Common myeloid progenitor, CD34-positive (primary cell): ENCODE data around the gene TBC1D1.

ENCODE experiments used
- CTCF ChIA-PET: fragments of 350-600 bp; sonication (Branson Sonifier 250); formaldehyde crosslinking; loops from one replicate; lab custom pipeline; 2021; ENCODE audit warnings: antibody characterized with exemption; lab: Charles Lee
- POLR2A ChIA-PET: fragments of 350-600 bp; sonication (Branson Sonifier 250); formaldehyde crosslinking; loops from one replicate; lab custom pipeline; 2021; ENCODE audit warnings: antibody characterized with exemption; lab: Charles Lee
- DNase-seq, 3 donors: peaks; one replicate each; pipeline versions ENCODE4 v3.0.0 to v3.0.0-alpha.2; 2013
- H3K27ac ChIP-seq, 2 experiments: 1 replicate in 1 of 2; 2 replicates in 1 of 2; pipeline ENCODE4 v1.7.0; 2013; ENCODE audit warnings: inconsistent platforms in 2 of 2, low read length in 2 of 2, mild to moderate bottlenecking in 2 of 2, low read depth in 1 of 2, moderate library complexity in 1 of 2; ENCODE audit not compliant: severe bottlenecking in 2 of 2, insufficient read depth in 1 of 2, poor library complexity in 1 of 2
- H3K27me3 ChIP-seq, 5 experiments: replicated peaks in 2 of 5; 1 replicate in 3 of 5; 2 replicates in 2 of 5; pipeline versions ENCODE4 v1.6.1 to v1.7.0; 2013; ENCODE audit warnings: low read length in 4 of 5, mild to moderate bottlenecking in 2 of 5, moderate library complexity in 2 of 5, inconsistent platforms in 1 of 5; ENCODE audit not compliant: insufficient read depth in 5 of 5, control insufficient read depth in 4 of 5
- H3K36me3 ChIP-seq, 4 experiments: 1 replicate in 2 of 4; 2 replicates in 2 of 4; pipeline versions ENCODE4 v1.6.1 to v1.7.0; 2013; ENCODE audit warnings: low read length in 3 of 4, control low read depth in 1 of 4, mild to moderate bottlenecking in 1 of 4; ENCODE audit not compliant: control insufficient read depth in 4 of 4, insufficient read depth in 4 of 4
- H3K4me1 ChIP-seq, 4 experiments: 1 replicate in 3 of 4; 2 replicates in 1 of 4; pipeline versions ENCODE4 v1.6.1 to v1.7.1; 2013; ENCODE audit warnings: low read length in 3 of 4, mild to moderate bottlenecking in 3 of 4, control low read depth in 1 of 4, inconsistent platforms in 1 of 4, moderate library complexity in 1 of 4; ENCODE audit not compliant: control insufficient read depth in 4 of 4, insufficient read depth in 4 of 4; ENCODE audit errors: control extremely low read depth in 1 of 4
- H3K4me3 ChIP-seq, 7 experiments: 1 replicate in 4 of 7; 2 replicates in 3 of 7; pipeline versions ENCODE4 v1.5.1 to v1.7.0; 2013; ENCODE audit warnings: mild to moderate bottlenecking in 7 of 7, low read length in 6 of 7, moderate library complexity in 6 of 7, inconsistent platforms in 2 of 7, low read depth in 2 of 7, control low read depth in 1 of 7; ENCODE audit not compliant: insufficient read depth in 4 of 7, control insufficient read depth in 1 of 7; ENCODE audit errors: extremely low read depth in 1 of 7
- H3K9me3 ChIP-seq, 5 experiments: 1 replicate in 4 of 5; 2 replicates in 1 of 5; pipeline versions ENCODE4 v1.6.1 to v1.7.1; 2013; ENCODE audit warnings: low read length in 4 of 5, mild to moderate bottlenecking in 2 of 5, inconsistent platforms in 1 of 5, low read depth in 1 of 5, moderate library complexity in 1 of 5; ENCODE audit not compliant: control insufficient read depth in 4 of 5, insufficient read depth in 2 of 5; ENCODE audit errors: control extremely low read depth in 1 of 5
- WGBS: methylation state at CpG from one replicate; pipeline ENCODE4 v1.1.5; 2013; ENCODE audit not compliant: insufficient coverage; 5-methylcytosine and 5-hydroxymethylcytosine counted together

The TBC1D1 gene

GRCh38 chr4:38106311-38106710 is 215.4 kb downstream of the TBC1D1 start:
- Histone ChIP-seq H3K4me1 (no peaks in the 10 kb centered on the region), H3K4me3 (no peak overlapping the region), H3K36me3 (peaks cover 13 to 63% (median 40%) of the 10 kb centered on the region in 4 experiments), H3K9me3 (no peaks in the 10 kb centered on the region), H3K27ac (no peak overlapping the region), H3K27me3 (no peaks in the 10 kb centered on the region)
- 100% methylated on average over 3 of the region's 4 CpGs for WGBS
- POLR2A ChIA-PET: no interaction called here
- CTCF ChIA-PET: no interaction called here
- no peak for DNase-seq

- 95% methylated on average over 9 of the region's 10 CpGs for WGBS
- Histone ChIP-seq H3K27ac (no peak overlapping the region), H3K9me3 (no peaks in the 10 kb centered on the region), H3K4me3 (no peak overlapping the region), H3K36me3 (peaks cover 11 to 63% (median 40%) of the 10 kb centered on the region in 4 experiments), H3K27me3 (no peaks in the 10 kb centered on the region), H3K4me1 (peaks cover 0 to 1% (median 0%) of the 10 kb centered on the region in 4 experiments)
- ChIA-PET CTCF (interaction anchor here (0.9 kb wide), 1 partner anchor 12 kb away, joined by 3 read pairs; no protein-coding TSS in a partner anchor), POLR2A (no interaction called here)
- DNase-seq: no peak
Measured at GRCh38 chr4:38106886-38107514, 216.1 kb downstream of the TBC1D1 start.

DNA sequence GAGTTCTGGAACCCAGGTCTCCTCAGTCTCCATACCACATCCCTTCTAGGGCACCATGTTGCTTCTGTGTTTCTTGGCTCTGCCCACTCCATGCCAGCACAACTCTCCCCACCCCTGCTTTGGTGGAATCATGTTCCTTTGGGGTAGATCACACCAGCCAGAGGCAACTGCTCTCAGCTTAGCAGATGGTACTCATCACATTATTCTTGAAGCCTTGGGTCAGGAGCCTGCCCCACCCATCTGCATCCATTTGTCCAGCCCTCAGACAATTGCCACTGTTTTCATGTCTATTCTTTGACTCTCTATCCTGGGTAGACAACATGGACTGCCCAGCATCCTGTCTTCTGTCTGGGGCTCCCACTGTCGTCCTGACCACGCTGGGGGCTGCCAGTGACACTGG is 216.9 kb downstream of the TBC1D1 start:
- Histone ChIP-seq H3K27me3 (no peaks in the 10 kb centered on the region), H3K36me3 (peaks cover 10 to 57% (median 37%) of the 10 kb centered on the region in 4 experiments), H3K9me3 (no peaks in the 10 kb centered on the region), H3K4me1 (peaks cover 0 to 9% (median 0%) of the 10 kb centered on the region in 4 experiments), H3K4me3 (no peak overlapping the region), H3K27ac (no peak overlapping the region)
- ChIA-PET POLR2A (no interaction called here), CTCF (interaction anchor here (0.9 kb wide), 1 partner anchor 11 kb away, joined by 3 read pairs; no protein-coding TSS in a partner anchor)
- DNase-seq: no peak
- 95% methylated on average over 2 of the region's 2 CpGs for WGBS

GRCh38 chr4:38109370-38109769 is 218.5 kb downstream of the TBC1D1 start:
- DNase-seq: no peak
- Histone ChIP-seq H3K27me3 (no peaks in the 10 kb centered on the region), H3K9me3 (no peaks in the 10 kb centered on the region), H3K27ac (no peak overlapping the region), H3K36me3 (peaks cover 6 to 48% (median 33%) of the 10 kb centered on the region in 4 experiments), H3K4me3 (no peak overlapping the region), H3K4me1 (peaks cover 3 to 14% (median 6%) of the 10 kb centered on the region in 4 experiments)
- WGBS: no CpG with 5 or more reads among the region's 3 CpGs
- ChIA-PET POLR2A (no interaction called here), CTCF (interaction anchor here (0.5 to 1.2 kb wide), 4 partner anchors 9 to 635 kb away, joined by 3 to 5 read pairs (median 4); no protein-coding TSS in a partner anchor)

DNA sequence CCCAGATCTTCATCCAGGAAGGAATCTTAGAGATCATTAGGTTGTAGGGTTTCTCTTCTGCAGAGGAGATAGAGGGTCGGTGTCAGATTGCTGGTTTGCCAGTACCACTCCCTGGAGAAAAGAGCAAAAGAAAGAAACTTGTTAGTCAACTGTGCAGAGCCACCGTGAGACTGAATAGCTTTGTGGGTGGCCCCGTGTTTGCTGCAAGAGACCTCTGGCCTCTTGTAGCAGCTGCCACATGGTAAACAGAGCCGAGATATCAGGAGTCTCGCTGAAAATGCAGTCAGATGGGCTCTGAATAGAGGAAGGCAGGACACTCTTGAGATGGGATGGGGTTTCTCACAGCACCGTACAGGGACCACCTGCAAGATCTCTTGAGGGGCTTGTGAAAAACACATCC is 219.0 kb downstream of the TBC1D1 start:
- WGBS: 100% methylated on average over 6 of the region's 6 CpGs
- ChIA-PET CTCF (interaction anchor here (1.0 to 1.1 kb wide), 2 partner anchors 10 to 41 kb away, joined by 3 read pairs; no protein-coding TSS in a partner anchor), POLR2A (no interaction called here)
- H3K27me3 ChIP-seq: no peaks in the 10 kb centered on the region
- no peaks in the 10 kb centered on the region for H3K9me3 ChIP-seq
- peaks cover 4 to 47% (median 32%) of the 10 kb centered on the region in 4 experiments for H3K36me3 ChIP-seq
- no peak overlapping the region for H3K4me3 ChIP-seq
- peaks cover 4 to 16% (median 10%) of the 10 kb centered on the region in 4 experiments for H3K4me1 ChIP-seq
- H3K27ac ChIP-seq: no peak overlapping the region
- no peak for DNase-seq

DNA sequence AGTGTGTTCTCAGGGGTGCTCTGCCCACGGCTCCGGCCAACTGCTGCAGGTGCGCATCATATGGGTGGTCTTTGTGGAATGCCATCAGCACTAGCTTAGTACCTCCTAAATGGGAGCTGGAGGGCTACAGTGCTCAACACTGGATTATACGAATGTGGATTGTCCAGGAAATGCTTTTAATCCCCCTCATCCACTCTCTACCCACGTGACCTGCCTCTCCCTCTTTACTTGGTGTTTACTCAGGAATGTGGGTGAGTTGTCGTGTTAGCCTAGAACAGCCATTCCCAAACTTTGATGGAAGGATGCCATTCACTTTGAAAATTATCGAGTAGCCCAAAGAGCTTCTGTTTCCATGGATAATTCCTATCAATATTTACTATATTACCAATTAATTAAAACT is 220.1 kb downstream of the TBC1D1 start:
- peaks cover 4 to 16% (median 10%) of the 10 kb centered on the region in 4 experiments for H3K4me1 ChIP-seq

DNA sequence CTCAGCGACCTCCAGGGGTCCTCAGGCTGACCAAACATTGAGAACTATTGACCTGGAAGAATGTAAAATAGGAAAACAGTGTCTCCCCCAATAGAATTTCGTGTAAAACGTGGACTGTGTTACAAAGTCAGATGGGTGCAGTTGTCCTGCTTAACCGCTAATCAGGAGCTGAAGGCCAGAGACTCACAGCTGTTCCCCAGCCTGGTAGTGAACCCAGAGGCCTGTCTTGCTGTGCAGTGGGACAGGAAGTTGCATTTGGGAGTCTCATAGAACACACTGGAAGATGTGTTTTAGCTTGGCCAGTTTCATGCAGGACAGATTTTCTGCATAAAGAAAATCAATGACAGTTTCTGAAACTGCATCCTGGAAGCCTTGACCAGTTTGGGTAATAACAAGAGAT is 220.8 kb downstream of the TBC1D1 start:
- Histone ChIP-seq H3K36me3 (peaks cover 10 to 42% (median 33%) of the 10 kb centered on the region in 4 experiments), H3K27ac (no peak overlapping the region), H3K4me1 (peaks cover 4 to 16% (median 10%) of the 10 kb centered on the region in 4 experiments), H3K9me3 (no peaks in the 10 kb centered on the region), H3K4me3 (no peak overlapping the region), H3K27me3 (no peaks in the 10 kb centered on the region)
- ChIA-PET POLR2A (interaction anchor here (0.6 kb wide), 1 partner anchor 383 kb away, joined by 3 read pairs; no protein-coding TSS in a partner anchor), CTCF (interaction anchor here (1.0 to 2.2 kb wide), 4 partner anchors 10 to 42 kb away, joined by 3 to 7 read pairs (median 4); no protein-coding TSS in a partner anchor)
- WGBS: 98% methylated on average over 4 of the region's 4 CpGs
- DNase-seq: no peak

More for the DNA sequence above, 220.1 kb downstream of the TBC1D1 start:
- no peak overlapping the region for H3K4me3 ChIP-seq
- ChIA-PET POLR2A (interaction anchor here (1.0 kb wide), 1 partner anchor 17 kb away, joined by 3 read pairs; no protein-coding TSS in a partner anchor), CTCF (interaction anchor here (1.3 to 2.2 kb wide), 2 partner anchors 28 to 41 kb away, joined by 4 to 7 read pairs; no protein-coding TSS in a partner anchor)
- no peaks in the 10 kb centered on the region for H3K9me3 ChIP-seq
- H3K27me3 ChIP-seq: no peaks in the 10 kb centered on the region
- peaks cover 6 to 42% (median 33%) of the 10 kb centered on the region in 4 experiments for H3K36me3 ChIP-seq
- no peak for DNase-seq
- 96% methylated on average over 3 of the region's 7 CpGs for WGBS
- no peak overlapping the region for H3K27ac ChIP-seq
